HAP-1 (cell line): ENCODE results near the gene NCF2.

Experiments
- DNase-seq, 2 experiments: peaks; one replicate each; pipeline ENCODE4 v3.0.0-alpha.2; 2016 to 2020; ENCODE audit warnings: low spot score in 2 of 2
- H3K27me3 ChIP-seq: fragments of 250-450 bp; sonication (Bioruptor Pico); 2 replicates; pipeline ENCODE4 v1.5.1; 2020; ENCODE audit warnings: low read depth, mild to moderate bottlenecking, moderate library complexity
- H3K36me3 ChIP-seq: fragments of 250-450 bp; sonication (Bioruptor Pico); replicated peaks from 2 replicates; pipeline ENCODE4 v1.5.1; 2020; ENCODE audit warnings: mild to moderate bottlenecking
- H3K4me1 ChIP-seq: fragments of 250-450 bp; sonication (Bioruptor Pico); 2 replicates; pipeline ENCODE4 v1.5.1; 2020; ENCODE audit warnings: mild to moderate bottlenecking
- H3K4me3 ChIP-seq: fragments of 250-450 bp; sonication (Bioruptor Pico); 2 replicates; pipeline ENCODE4 v1.5.1; 2020; ENCODE audit warnings: mild to moderate bottlenecking, moderate library complexity
- H3K9me3 ChIP-seq: fragments of 250-450 bp; sonication (Bioruptor Pico); 2 replicates; pipeline ENCODE4 v1.5.1; 2020; ENCODE audit warnings: mild to moderate bottlenecking, moderate library complexity
- in situ Hi-C: fragments of 300-500 bp; cut with MboI; formaldehyde crosslinking; loops from 3 replicates; pipeline ENCODE4 v1.14.3; 2020; ENCODE audit warnings: low sequenced_read_pairs, inconsistent platforms, mixed read lengths

Gene NCF2

GRCh38 chr1:183550915-183551314, 39.3 kb downstream of the NCF2 start:
- DNase-seq, result no peak
- 0 out of 2 replicates have a peak, but pooled peaks cover 5% of the 10 kb centered on the region for H3K4me1 ChIP-seq
- no peak overlapping the region for H3K4me3 ChIP-seq
- no peaks in the 10 kb centered on the region for H3K9me3 ChIP-seq
- in situ Hi-C loops, result no loop called here
- no peaks in the 10 kb centered on the region for H3K27me3 ChIP-seq
- H3K36me3 ChIP-seq, result peaks cover 78% of the 10 kb centered on the region

GRCh38 chr1:183548116-183548515, 42.1 kb downstream of the NCF2 start:
- DNase-seq, result no peak

GRCh38 chr1:183546427-183546826, 43.8 kb downstream of the NCF2 start:
- H3K4me3 ChIP-seq, result no peak overlapping the region
- H3K36me3 ChIP-seq, result peaks cover 92% of the 10 kb centered on the region
- no peaks in the 10 kb centered on the region for H3K27me3 ChIP-seq
- H3K9me3 ChIP-seq, result no peaks in the 10 kb centered on the region
- in situ Hi-C loops, result no loop called here
- DNase-seq, result no peak
- H3K4me1 ChIP-seq, result peaks cover 5% of the 10 kb centered on the region; the same call in 1 of the 2 replicates

More at GRCh38 chr1:183548116-183548515, 42.1 kb downstream of the NCF2 start:
- Histone ChIP-seq H3K27me3 (no peaks in the 10 kb centered on the region), H3K36me3 (peaks cover 94% of the 10 kb centered on the region), H3K4me3 (no peak overlapping the region), H3K4me1 (peaks cover 5% of the 10 kb centered on the region; the same call in 1 of the 2 replicates), H3K9me3 (no peaks in the 10 kb centered on the region)
- in situ Hi-C loops, result no loop called here

DNA sequence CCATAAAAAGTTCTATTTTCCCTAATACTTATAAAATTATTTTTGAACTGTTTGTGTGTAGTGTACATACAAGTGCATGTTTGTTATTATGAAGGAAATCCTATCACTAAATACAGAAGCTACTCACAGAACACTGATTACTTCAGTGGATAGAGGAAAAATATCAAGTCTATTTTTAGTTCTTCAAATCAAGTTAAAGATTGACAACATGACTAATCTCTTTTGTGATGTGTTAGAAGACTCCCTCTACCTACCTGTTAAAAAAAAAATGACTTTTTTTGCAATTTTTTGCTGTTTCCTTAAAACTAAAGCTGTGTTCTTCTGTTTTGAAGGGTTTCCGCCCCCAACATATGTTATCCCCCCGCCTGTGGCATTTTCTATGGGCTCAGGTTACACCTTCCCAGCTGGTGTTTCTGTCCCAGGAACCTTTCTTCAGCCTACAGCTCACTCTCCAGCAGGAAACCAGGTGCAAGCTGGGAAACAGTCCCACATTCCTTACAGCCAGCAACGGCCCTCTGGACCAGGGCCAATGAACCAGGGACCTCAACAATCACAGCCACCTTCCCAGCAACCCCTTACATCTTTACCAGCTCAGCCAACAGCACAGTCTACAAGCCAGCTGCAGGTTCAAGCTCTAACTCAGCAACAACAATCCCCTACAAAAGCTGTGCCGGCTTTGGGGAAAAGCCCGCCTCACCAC, 45.5 kb downstream of the NCF2 start:
- in situ Hi-C loops, result no loop called here
- peaks cover 88% of the 10 kb centered on the region for H3K36me3 ChIP-seq
- H3K4me3 ChIP-seq, result no peak overlapping the region
- peaks cover 5% of the 10 kb centered on the region; the same call in 1 of the 2 replicates for H3K4me1 ChIP-seq
- no peaks in the 10 kb centered on the region for H3K9me3 ChIP-seq
- H3K27me3 ChIP-seq, result no peaks in the 10 kb centered on the region
- no peak for DNase-seq

GRCh38 chr1:183543619-183544204, 46.5 kb downstream of the NCF2 start:
- in situ Hi-C loops, result no loop called here
- Histone ChIP-seq H3K36me3 (peaks cover 84% of the 10 kb centered on the region), H3K27me3 (no peaks in the 10 kb centered on the region), H3K9me3 (no peaks in the 10 kb centered on the region), H3K4me1 (peaks cover 5% of the 10 kb centered on the region; the same call in 1 of the 2 replicates), H3K4me3 (no peak overlapping the region)
- peak; percentile 27 to 69 for DNase-seq

DNA sequence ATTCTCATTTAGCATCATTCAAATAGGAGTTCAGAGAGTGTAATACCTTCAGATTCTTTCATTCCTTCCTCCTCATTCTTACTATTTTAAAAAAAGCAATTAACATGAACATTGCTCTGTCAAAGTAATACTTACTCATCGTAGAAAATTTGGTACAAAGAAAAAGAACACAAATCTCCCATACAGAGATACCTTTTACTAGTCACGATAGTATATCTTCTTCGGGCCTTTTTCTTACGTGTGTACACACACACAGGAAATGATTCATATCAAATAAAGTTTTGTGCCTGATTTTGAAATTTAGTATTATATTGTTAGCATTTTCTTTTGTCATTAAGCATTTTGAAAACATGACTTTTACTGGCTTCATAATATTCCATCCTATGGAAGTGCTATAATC, 52.9 kb downstream of the NCF2 start:
- no peaks in the 10 kb centered on the region for H3K9me3 ChIP-seq
- H3K4me1 ChIP-seq, result peaks cover 2% of the 10 kb centered on the region; the same call in 1 of the 2 replicates
- H3K36me3 ChIP-seq, result peaks cover 64% of the 10 kb centered on the region
- no peak overlapping the region for H3K4me3 ChIP-seq
- DNase-seq, result no peak
- in situ Hi-C loops, result no loop called here
- no peaks in the 10 kb centered on the region for H3K27me3 ChIP-seq

GRCh38 chr1:183533617-183534174, 56.6 kb downstream of the NCF2 start:
- Histone ChIP-seq H3K9me3 (no peaks in the 10 kb centered on the region), H3K36me3 (peaks cover 50% of the 10 kb centered on the region), H3K4me3 (no peak overlapping the region), H3K27me3 (no peaks in the 10 kb centered on the region), H3K4me1 (peaks cover 2% of the 10 kb centered on the region; the same call in 1 of the 2 replicates)
- DNase-seq, result no peak
- in situ Hi-C loops, result no loop called here

- Histone ChIP-seq H3K9me3 (no peaks in the 10 kb centered on the region), H3K4me1 (no peaks in the 10 kb centered on the region), H3K36me3 (peaks cover 23% of the 10 kb centered on the region), H3K27me3 (no peaks in the 10 kb centered on the region), H3K4me3 (no peak overlapping the region)
- DNase-seq, result no peak
- in situ Hi-C loops, result no loop called here
These were observed 61.7 kb downstream of the NCF2 start for GRCh38 chr1:183528577-183528976.

DNA sequence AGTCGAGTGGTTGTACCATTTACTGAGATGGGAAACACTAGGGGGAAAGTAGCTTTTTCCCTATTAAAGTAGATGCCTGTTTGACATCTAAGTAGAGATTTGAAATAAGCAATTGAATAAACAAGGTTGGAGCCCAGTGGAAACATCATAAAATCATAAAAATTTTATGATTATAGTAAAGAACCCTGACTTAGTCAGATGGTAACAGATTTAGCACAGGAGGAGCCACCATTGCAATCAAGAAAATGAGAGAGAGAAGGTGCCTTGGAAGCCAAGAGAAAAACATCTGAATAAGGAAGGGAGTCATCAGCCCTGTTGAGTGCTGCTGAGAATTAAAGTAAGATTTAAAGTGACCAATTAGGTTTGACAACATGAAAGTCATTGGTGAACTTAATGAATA, 68.2 kb downstream of the NCF2 start:
- no peaks in the 10 kb centered on the region for H3K27me3 ChIP-seq
- peaks cover 11% of the 10 kb centered on the region for H3K36me3 ChIP-seq
- in situ Hi-C loops, result no loop called here
- H3K4me1 ChIP-seq, result no peaks in the 10 kb centered on the region
- H3K9me3 ChIP-seq, result no peaks in the 10 kb centered on the region
- no peak for DNase-seq
- no peak overlapping the region for H3K4me3 ChIP-seq

GRCh38 chr1:183520379-183520778, 69.9 kb downstream of the NCF2 start:
- H3K27me3 ChIP-seq, result no peaks in the 10 kb centered on the region
- no peak overlapping the region for H3K4me3 ChIP-seq
- in situ Hi-C loops, result no loop called here
- H3K9me3 ChIP-seq, result no peaks in the 10 kb centered on the region
- peaks cover 5% of the 10 kb centered on the region for H3K4me1 ChIP-seq
- peaks cover 17% of the 10 kb centered on the region for H3K36me3 ChIP-seq
- DNase-seq, result no peak

GRCh38 chr1:183517401-183517800, 72.9 kb downstream of the NCF2 start:
- DNase-seq, result no peak
- in situ Hi-C loops, result no loop called here
- H3K27me3 ChIP-seq, result no peaks in the 10 kb centered on the region
- H3K9me3 ChIP-seq, result no peaks in the 10 kb centered on the region
- peaks cover 18% of the 10 kb centered on the region for H3K4me1 ChIP-seq
- no peak overlapping the region for H3K4me3 ChIP-seq
- H3K36me3 ChIP-seq, result peaks cover 17% of the 10 kb centered on the region

- H3K4me1 ChIP-seq, result peaks cover 18% of the 10 kb centered on the region
- H3K9me3 ChIP-seq, result no peaks in the 10 kb centered on the region
- no peak overlapping the region for H3K4me3 ChIP-seq
- H3K27me3 ChIP-seq, result no peaks in the 10 kb centered on the region
- H3K36me3 ChIP-seq, result peaks cover 17% of the 10 kb centered on the region
- in situ Hi-C loops, result no loop called here
- no peak for DNase-seq
These were observed 73.5 kb downstream of the NCF2 start for GRCh38 chr1:183516725-183517124.

GRCh38 chr1:183515002-183515689, 75.1 kb downstream of the NCF2 start:
- no peaks in the 10 kb centered on the region for H3K9me3 ChIP-seq
- H3K4me1 ChIP-seq, result peaks cover 27% of the 10 kb centered on the region
- no peaks in the 10 kb centered on the region for H3K27me3 ChIP-seq
- in situ Hi-C loops, result no loop called here
- H3K4me3 ChIP-seq, result no peak overlapping the region
- peaks cover 17% of the 10 kb centered on the region for H3K36me3 ChIP-seq
- DNase-seq, result peak in 1 of 2 experiments; percentile 48

GRCh38 chr1:183514235-183514634, 76.0 kb downstream of the NCF2 start:
- H3K4me3 ChIP-seq, result no peak overlapping the region
- no peaks in the 10 kb centered on the region for H3K9me3 ChIP-seq
- in situ Hi-C loops, result no loop called here
- peaks cover 16% of the 10 kb centered on the region for H3K36me3 ChIP-seq
- DNase-seq, result no peak
- no peaks in the 10 kb centered on the region for H3K27me3 ChIP-seq
- H3K4me1 ChIP-seq, result peaks cover 27% of the 10 kb centered on the region
